ENCODE data around the gene RFC4. TPM values are rescaled to one million over a fixed set of nuclear protein-coding genes. Genes with fewer than 3 reads are reported as not detected.

The RFC4 gene
- total and polyA plus RNA-seq, 2 of the 13 experiments (the other 11 are each of a cell fraction or from before 2014, with no cell fraction given), result 18.5 to 103 TPM

DNA sequence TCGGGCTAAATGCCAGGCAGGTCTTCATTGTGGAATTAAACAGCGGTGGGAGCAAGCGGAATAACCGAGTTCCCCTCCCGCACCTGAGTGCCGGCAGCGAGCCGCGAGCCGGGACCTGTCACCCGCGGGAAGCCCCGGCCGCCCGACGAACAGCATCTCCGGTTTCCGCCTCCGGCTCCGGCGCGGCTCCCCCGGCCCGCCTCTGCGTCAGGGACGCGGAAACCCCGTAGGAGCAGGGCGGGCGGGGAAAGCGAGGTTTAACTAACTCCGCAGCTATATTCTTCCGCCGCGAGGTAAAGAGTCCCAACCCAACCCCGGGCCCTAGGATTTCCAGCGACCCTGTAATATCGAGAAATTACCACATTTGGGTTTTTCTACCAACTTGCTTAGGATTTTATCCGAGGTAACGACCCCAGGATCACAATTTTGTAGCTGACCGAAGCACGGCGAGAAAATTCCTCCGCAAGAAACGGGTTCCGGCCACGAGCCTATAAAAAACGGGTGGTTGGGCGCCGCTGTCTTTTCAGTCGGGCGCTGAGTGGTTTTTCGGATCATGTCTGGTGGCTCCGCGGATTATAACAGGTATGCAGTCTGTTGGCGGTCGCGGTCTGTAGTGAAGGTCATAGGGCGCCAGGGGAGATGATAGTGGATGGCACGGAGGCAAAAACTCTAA lies 23.1 kb downstream of the RFC4 start, which contains the start of gene EIF4A2 (continued):
- TF ChIP-seq, protein P1, sequence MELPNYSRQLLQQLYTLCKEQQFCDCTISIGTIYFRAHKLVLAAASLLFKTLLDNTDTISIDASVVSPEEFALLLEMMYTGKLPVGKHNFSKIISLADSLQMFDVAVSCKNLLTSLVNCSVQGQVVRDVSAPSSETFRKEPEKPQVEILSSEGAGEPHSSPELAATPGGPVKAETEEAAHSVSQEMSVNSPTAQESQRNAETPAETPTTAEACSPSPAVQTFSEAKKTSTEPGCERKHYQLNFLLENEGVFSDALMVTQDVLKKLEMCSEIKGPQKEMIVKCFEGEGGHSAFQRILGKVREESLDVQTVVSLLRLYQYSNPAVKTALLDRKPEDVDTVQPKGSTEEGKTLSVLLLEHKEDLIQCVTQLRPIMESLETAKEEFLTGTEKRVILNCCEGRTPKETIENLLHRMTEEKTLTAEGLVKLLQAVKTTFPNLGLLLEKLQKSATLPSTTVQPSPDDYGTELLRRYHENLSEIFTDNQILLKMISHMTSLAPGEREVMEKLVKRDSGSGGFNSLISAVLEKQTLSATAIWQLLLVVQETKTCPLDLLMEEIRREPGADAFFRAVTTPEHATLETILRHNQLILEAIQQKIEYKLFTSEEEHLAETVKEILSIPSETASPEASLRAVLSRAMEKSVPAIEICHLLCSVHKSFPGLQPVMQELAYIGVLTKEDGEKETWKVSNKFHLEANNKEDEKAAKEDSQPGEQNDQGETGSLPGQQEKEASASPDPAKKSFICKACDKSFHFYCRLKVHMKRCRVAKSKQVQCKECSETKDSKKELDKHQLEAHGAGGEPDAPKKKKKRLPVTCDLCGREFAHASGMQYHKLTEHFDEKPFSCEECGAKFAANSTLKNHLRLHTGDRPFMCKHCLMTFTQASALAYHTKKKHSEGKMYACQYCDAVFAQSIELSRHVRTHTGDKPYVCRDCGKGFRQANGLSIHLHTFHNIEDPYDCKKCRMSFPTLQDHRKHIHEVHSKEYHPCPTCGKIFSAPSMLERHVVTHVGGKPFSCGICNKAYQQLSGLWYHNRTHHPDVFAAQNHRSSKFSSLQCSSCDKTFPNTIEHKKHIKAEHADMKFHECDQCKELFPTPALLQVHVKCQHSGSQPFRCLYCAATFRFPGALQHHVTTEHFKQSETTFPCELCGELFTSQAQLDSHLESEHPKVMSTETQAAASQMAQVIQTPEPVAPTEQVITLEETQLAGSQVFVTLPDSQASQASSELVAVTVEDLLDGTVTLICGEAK (IDR thresholded peaks at IDR 0.05), result no peak
- TF ChIP-seq, protein P1 (CRISPR knock-in tag; IDR thresholded peaks at IDR 0.05), result peak; percentile 47; the same call in 1 of the 2 replicates
- TF ChIP-seq MED13 (CRISPR knock-in tag; IDR thresholded peaks at IDR 0.05) (peak; percentile 66; the same call in 1 of the 2 replicates), RXRB (CRISPR knock-in tag; IDR thresholded peaks at IDR 0.05; ENCODE audit: borderline replicate concordance) (peak; percentile 61), ATF7-NPFF (CRISPR knock-in tag; IDR thresholded peaks at IDR 0.05; ENCODE audit: low read depth) (peak; percentile 16; the same call in 1 of the 2 replicates), ZSCAN22 (CRISPR knock-in tag; IDR thresholded peaks at IDR 0.05) (no peak), CBX2 (IDR thresholded peaks at IDR 0.05; ENCODE audit: low read depth, low read length) (no peak), CBX2 (CRISPR knock-in tag; IDR thresholded peaks at IDR 0.05; ENCODE audit: low read depth) (no peak), ZFX (CRISPR knock-in tag; IDR thresholded peaks at IDR 0.05; ENCODE audit: low read depth) (no peak), ZNF160 (CRISPR knock-in tag; IDR thresholded peaks at IDR 0.05) (peak; percentile 51; the same call in 1 of the 2 replicates), ZNF563 (CRISPR knock-in tag; IDR thresholded peaks at IDR 0.05) (peak; percentile 90)
- TF ChIP-seq, protein P2, sequence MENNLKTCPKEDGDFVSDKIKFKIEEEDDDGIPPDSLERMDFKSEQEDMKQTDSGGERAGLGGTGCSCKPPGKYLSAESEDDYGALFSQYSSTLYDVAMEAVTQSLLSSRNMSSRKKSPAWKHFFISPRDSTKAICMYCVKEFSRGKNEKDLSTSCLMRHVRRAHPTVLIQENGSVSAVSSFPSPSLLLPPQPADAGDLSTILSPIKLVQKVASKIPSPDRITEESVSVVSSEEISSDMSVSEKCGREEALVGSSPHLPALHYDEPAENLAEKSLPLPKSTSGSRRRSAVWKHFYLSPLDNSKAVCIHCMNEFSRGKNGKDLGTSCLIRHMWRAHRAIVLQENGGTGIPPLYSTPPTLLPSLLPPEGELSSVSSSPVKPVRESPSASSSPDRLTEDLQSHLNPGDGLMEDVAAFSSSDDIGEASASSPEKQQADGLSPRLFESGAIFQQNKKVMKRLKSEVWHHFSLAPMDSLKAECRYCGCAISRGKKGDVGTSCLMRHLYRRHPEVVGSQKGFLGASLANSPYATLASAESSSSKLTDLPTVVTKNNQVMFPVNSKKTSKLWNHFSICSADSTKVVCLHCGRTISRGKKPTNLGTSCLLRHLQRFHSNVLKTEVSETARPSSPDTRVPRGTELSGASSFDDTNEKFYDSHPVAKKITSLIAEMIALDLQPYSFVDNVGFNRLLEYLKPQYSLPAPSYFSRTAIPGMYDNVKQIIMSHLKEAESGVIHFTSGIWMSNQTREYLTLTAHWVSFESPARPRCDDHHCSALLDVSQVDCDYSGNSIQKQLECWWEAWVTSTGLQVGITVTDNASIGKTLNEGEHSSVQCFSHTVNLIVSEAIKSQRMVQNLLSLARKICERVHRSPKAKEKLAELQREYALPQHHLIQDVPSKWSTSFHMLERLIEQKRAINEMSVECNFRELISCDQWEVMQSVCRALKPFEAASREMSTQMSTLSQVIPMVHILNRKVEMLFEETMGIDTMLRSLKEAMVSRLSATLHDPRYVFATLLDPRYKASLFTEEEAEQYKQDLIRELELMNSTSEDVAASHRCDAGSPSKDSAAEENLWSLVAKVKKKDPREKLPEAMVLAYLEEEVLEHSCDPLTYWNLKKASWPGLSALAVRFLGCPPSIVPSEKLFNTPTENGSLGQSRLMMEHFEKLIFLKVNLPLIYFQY (CRISPR knock-in tag; IDR thresholded peaks at IDR 0.05; ENCODE audit: borderline replicate concordance), result peak; percentile 24; the same call in 1 of the 2 replicates
- TF ChIP-seq, protein P3, sequence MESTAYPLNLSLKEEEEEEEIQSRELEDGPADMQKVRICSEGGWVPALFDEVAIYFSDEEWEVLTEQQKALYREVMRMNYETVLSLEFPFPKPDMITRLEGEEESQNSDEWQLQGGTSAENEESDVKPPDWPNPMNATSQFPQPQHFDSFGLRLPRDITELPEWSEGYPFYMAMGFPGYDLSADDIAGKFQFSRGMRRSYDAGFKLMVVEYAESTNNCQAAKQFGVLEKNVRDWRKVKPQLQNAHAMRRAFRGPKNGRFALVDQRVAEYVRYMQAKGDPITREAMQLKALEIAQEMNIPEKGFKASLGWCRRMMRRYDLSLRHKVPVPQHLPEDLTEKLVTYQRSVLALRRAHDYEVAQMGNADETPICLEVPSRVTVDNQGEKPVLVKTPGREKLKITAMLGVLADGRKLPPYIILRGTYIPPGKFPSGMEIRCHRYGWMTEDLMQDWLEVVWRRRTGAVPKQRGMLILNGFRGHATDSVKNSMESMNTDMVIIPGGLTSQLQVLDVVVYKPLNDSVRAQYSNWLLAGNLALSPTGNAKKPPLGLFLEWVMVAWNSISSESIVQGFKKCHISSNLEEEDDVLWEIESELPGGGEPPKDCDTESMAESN (CRISPR knock-in tag; conservative IDR thresholded peaks at IDR 0.05), result peak; percentile 79

All from HepG2 (cell line).